Keratinocyte (primary cell): Measurements from ENCODE around the gene PIEZO1. TPM values are rescaled to one million over a fixed set of nuclear protein-coding genes. Genes with fewer than 3 reads are reported as not detected.

Experiments
- DNase-seq: peaks from one replicate; pipeline ENCODE4 v3.0.0-alpha.2; 2011; ENCODE audit warnings: low read depth, missing footprints, low spot score
- FAIRE-seq: peaks from 2 replicates; lab custom pipeline; 2011; peaks lifted over from hg19 to GRCh38; lab: Jason Lieb, UNC
- H2AFZ ChIP-seq: 2 replicates; pipeline ENCODE4 v1.6.0; 2012; ENCODE audit warnings: low read length, control low read depth, inconsistent platforms; ENCODE audit not compliant: control insufficient read depth
- H3K27ac ChIP-seq: 2 replicates; pipeline ENCODE4 v1.5.1; 2011; ENCODE audit warnings: low read length; ENCODE audit not compliant: control insufficient read depth, insufficient read depth
- H3K27me3 ChIP-seq: 3 replicates; pipeline ENCODE4 v1.6.0; 2011; ENCODE audit warnings: low read length; ENCODE audit not compliant: control insufficient read depth, insufficient read depth; ENCODE audit errors: extremely low read depth
- H3K36me3 ChIP-seq, 2 experiments: 2 replicates in 1 of 2; 3 replicates in 1 of 2; pipeline ENCODE4 v1.5.1; 2011; ENCODE audit warnings: low read length in 2 of 2, mild to moderate bottlenecking in 1 of 2; ENCODE audit not compliant: control insufficient read depth in 2 of 2, insufficient read depth in 2 of 2; ENCODE audit errors: extremely low read depth in 1 of 2
- H3K4me1 ChIP-seq: 3 replicates; pipeline ENCODE4 v1.5.1; 2011; ENCODE audit warnings: low read length; ENCODE audit not compliant: control insufficient read depth, insufficient read depth; ENCODE audit errors: extremely low read depth
- H3K4me2 ChIP-seq: 3 replicates; pipeline ENCODE4 v1.6.0; 2011; ENCODE audit warnings: low read depth, low read length; ENCODE audit not compliant: control insufficient read depth, insufficient read depth; ENCODE audit errors: extremely low read depth
- H3K4me3 ChIP-seq, 3 experiments: fragments of 200-600 bp in 1 of 3; sonication (generic) in 1 of 3; 2 replicates in 2 of 3; 3 replicates in 1 of 3; pipeline ENCODE4 v1.5.1; 2011 to 2016; ENCODE audit warnings: low read length in 3 of 3, mild to moderate bottlenecking in 3 of 3, control low read depth in 2 of 3, inconsistent platforms in 1 of 3, low read depth in 1 of 3, mixed read lengths in 1 of 3, mixed run types in 1 of 3, moderate library complexity in 1 of 3; ENCODE audit not compliant: control insufficient read depth in 2 of 3, insufficient read depth in 2 of 3; ENCODE audit errors: extremely low read depth in 1 of 3
- H3K79me2 ChIP-seq: 2 replicates; pipeline ENCODE4 v1.6.0; 2012; ENCODE audit warnings: low read length; ENCODE audit not compliant: control insufficient read depth, insufficient read depth
- H3K9ac ChIP-seq: 3 replicates; pipeline ENCODE4 v1.6.0; 2011; ENCODE audit warnings: low read length; ENCODE audit not compliant: control insufficient read depth, insufficient read depth; ENCODE audit errors: extremely low read depth
- H3K9me1 ChIP-seq: 3 replicates; pipeline ENCODE4 v1.6.0; 2011; ENCODE audit warnings: low read length; ENCODE audit not compliant: control insufficient read depth, insufficient read depth; ENCODE audit errors: extremely low read depth
- H3K9me3 ChIP-seq: 2 replicates; pipeline ENCODE4 v1.5.1; 2012; ENCODE audit warnings: low read depth, low read length; ENCODE audit not compliant: control insufficient read depth
- H4K20me1 ChIP-seq: 3 replicates; pipeline ENCODE4 v1.6.0; 2011; ENCODE audit warnings: low read length; ENCODE audit not compliant: control insufficient read depth, insufficient read depth; ENCODE audit errors: extremely low read depth
- EZH2 ChIP-seq: IDR thresholded peaks from one replicate; pipeline ENCODE4 v1.6.1; 2012; ENCODE audit warnings: inconsistent platforms, mild to moderate bottlenecking, low read length, moderate library complexity
- dilution Hi-C: fragments of 300-500 bp; cut with MboI; formaldehyde crosslinking; loops from one replicate; pipeline ENCODE4 v1.7.0; 2020; ENCODE audit warnings: low sequenced_read_pairs; ENCODE audit not compliant: extremely low pct_ligation_motif_present
- polyA plus RNA-seq, 5 experiments: library from polyadenylated mRNA; depleted of rRNA in 3 of 5; stranded (reverse) in 3 of 5; stranded (forward) in 1 of 5; unstranded in 1 of 5; fragments of >200 nt; gene quantifications; 1 replicate in 1 of 5; 2 replicates in 3 of 5; 3 replicates in 1 of 5; pipeline versions ENCODE4 v1.2.1 to v1.2.3, GENCODE V29; 2011 to 2012; ENCODE audit warnings: missing spikeins in 2 of 5, low read depth in 1 of 5, low replicate concordance in 1 of 5
- TF ChIP-seq, protein P1 (sequence below), 3 experiments: IDR thresholded peaks in 1 of 3; conservative IDR thresholded peaks in 1 of 3; optimal IDR thresholded peaks in 1 of 3; 2 replicates in 2 of 3; 3 replicates in 1 of 3; pipeline versions ENCODE3 to v1.5.1; 2011; ENCODE audit warnings: low read length in 3 of 3, mild to moderate bottlenecking in 3 of 3, moderate library complexity in 2 of 3, control low read depth in 1 of 3, inconsistent platforms in 1 of 3; ENCODE audit not compliant: insufficient read depth in 2 of 3; ENCODE audit errors: extremely low read depth in 1 of 3

Gene PIEZO1
- polyA plus RNA-seq, 1 donor (not counting 4 experiments of a cell fraction or from before 2014, with no cell fraction given): 62.8 TPM

DNA sequence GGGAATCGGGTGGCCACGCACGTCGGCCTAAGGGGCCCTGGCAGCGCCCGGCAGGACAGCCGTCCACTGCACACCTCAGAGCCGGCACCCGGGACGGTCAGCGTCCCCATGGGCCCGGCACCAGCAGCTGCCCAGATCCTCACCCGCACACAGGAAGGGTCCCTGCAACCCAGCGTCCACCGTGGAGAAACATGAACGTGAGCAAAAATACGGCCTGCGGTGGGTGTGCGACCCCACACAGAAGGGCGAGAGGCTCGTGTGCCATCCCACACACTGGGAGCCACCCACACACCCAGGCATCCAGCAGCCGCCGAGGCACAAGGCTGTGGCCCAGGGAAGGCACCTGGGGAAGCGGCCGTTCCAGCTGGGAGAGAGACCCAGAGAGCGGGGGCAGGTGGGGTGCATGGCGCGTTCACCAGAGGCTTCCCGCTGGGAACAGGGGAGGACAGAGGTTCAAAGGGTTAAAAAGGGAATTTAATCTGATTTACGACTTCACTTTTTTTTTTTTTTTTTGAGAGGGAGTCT lies 6.4 kb downstream of the PIEZO1 start:
- H3K9ac ChIP-seq: no peak overlapping the region
- TF ChIP-seq, protein P1, sequence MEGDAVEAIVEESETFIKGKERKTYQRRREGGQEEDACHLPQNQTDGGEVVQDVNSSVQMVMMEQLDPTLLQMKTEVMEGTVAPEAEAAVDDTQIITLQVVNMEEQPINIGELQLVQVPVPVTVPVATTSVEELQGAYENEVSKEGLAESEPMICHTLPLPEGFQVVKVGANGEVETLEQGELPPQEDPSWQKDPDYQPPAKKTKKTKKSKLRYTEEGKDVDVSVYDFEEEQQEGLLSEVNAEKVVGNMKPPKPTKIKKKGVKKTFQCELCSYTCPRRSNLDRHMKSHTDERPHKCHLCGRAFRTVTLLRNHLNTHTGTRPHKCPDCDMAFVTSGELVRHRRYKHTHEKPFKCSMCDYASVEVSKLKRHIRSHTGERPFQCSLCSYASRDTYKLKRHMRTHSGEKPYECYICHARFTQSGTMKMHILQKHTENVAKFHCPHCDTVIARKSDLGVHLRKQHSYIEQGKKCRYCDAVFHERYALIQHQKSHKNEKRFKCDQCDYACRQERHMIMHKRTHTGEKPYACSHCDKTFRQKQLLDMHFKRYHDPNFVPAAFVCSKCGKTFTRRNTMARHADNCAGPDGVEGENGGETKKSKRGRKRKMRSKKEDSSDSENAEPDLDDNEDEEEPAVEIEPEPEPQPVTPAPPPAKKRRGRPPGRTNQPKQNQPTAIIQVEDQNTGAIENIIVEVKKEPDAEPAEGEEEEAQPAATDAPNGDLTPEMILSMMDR (optimal IDR thresholded peaks at IDR 0.05 in 1 of 3, IDR thresholded peaks at IDR 0.05 in 1 of 3, conservative IDR thresholded peaks at IDR 0.05 in 1 of 3; ENCODE audit: extremely low read depth in 1 of 3, insufficient read depth in 2 of 3, low read length in 3 of 3): no peak
- TF ChIP-seq EZH2: no peak
- FAIRE-seq (no peak), DNase-seq (no peak)
- no peak overlapping the region for H2AFZ ChIP-seq
- peaks cover 33% of the 10 kb centered on the region for H3K4me1 ChIP-seq
- H3K27me3 ChIP-seq: no peaks in the 10 kb centered on the region
- peaks cover 14 to 20% of the 10 kb centered on the region in 2 experiments for H3K36me3 ChIP-seq
- H4K20me1 ChIP-seq: peaks cover 53% of the 10 kb centered on the region
- H3K9me3 ChIP-seq: no peaks in the 10 kb centered on the region
- no peak overlapping the region for H3K4me3 ChIP-seq
- H3K9me1 ChIP-seq: no peaks in the 10 kb centered on the region
- H3K27ac ChIP-seq: no peak overlapping the region
- dilution Hi-C loops: no loop called here
- no peak overlapping the region for H3K4me2 ChIP-seq
- peaks cover 98% of the 10 kb centered on the region for H3K79me2 ChIP-seq

DNA sequence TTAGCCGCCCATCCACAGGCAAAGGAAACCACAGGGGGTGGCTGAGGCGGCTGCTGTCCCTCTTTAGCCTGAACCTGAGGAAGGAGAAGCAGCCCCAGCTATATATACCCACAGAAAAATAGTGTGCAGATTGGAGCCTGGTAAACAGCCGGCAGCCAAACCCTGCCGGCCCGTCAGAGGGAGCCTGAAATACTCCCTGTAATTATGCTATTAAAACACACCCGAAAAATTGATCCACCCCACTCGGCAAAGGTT lies 6.8 kb downstream of the PIEZO1 start:
- Histone ChIP-seq H3K4me1 (peaks cover 29% of the 10 kb centered on the region), H3K4me3 (no peak overlapping the region), H2AFZ (no peak overlapping the region), H3K79me2 (peaks cover 98% of the 10 kb centered on the region), H3K27ac (no peak overlapping the region), H3K9me3 (no peaks in the 10 kb centered on the region), H3K36me3 (peaks cover 14 to 20% of the 10 kb centered on the region in 2 experiments), H3K9ac (no peak overlapping the region), H3K9me1 (no peaks in the 10 kb centered on the region), H4K20me1 (peaks cover 56% of the 10 kb centered on the region), H3K4me2 (no peak overlapping the region), H3K27me3 (no peaks in the 10 kb centered on the region)
- TF ChIP-seq, protein P1 (optimal IDR thresholded peaks at IDR 0.05 in 1 of 3, IDR thresholded peaks at IDR 0.05 in 1 of 3, conservative IDR thresholded peaks at IDR 0.05 in 1 of 3; ENCODE audit: extremely low read depth in 1 of 3, insufficient read depth in 2 of 3, low read length in 3 of 3): no peak
- no peak for TF ChIP-seq EZH2
- DNase-seq (no peak), FAIRE-seq (no peak)
- dilution Hi-C loops: no loop called here
